Testis (tissue), 2 donors: Measurements from ENCODE around the gene SETX.

Experiments
- CTCF ChIP-seq, 3 experiments: fragments of 450-650 bp in 2 of 3; fragments of 200-600 bp in 1 of 3; sonication (generic) in 1 of 3; IDR thresholded peaks; one replicate each; pipeline ENCODE4 v1.5.1; 2016 to 2019; ENCODE audit warnings: antibody characterized with exemption in 3 of 3, mild to moderate bottlenecking in 2 of 3, moderate library complexity in 1 of 3
- POLR2A ChIP-seq: fragments of 450-650 bp; IDR thresholded peaks from one replicate; pipeline ENCODE4 v1.6.1; 2017; ENCODE audit warnings: antibody characterized with exemption, mild to moderate bottlenecking, moderate library complexity

GRCh38 chr9:132241840-132242620, 112.8 kb downstream of the SETX start:
- no peak for TF ChIP-seq CTCF (IDR thresholded peaks at IDR 0.05)
- TF ChIP-seq POLR2A = no peak
